Effector memory CD4-positive, alpha-beta T cell (primary cell): ENCODE results near the gene UPB1.

Source experiments
- DNase-seq, 3 donors: peaks; one replicate each; pipeline ENCODE4 v3.0.0-alpha.2; 2020
- H3K27ac ChIP-seq: 2 replicates; pipeline ENCODE4 v1.7.0; 2013; ENCODE audit warnings: mild to moderate bottlenecking, low read length, moderate library complexity; ENCODE audit not compliant: insufficient read depth, poor library complexity, severe bottlenecking
- H3K27me3 ChIP-seq: replicated peaks from 2 replicates; pipeline ENCODE4 v1.7.0; 2013; ENCODE audit warnings: mild to moderate bottlenecking, low read length; ENCODE audit not compliant: insufficient read depth, control insufficient read depth, poor library complexity, severe bottlenecking
- H3K36me3 ChIP-seq: 2 replicates; pipeline ENCODE4 v1.7.0; 2013; ENCODE audit warnings: mild to moderate bottlenecking, low read length, moderate library complexity; ENCODE audit not compliant: control insufficient read depth, insufficient read depth
- H3K4me1 ChIP-seq: 2 replicates; pipeline ENCODE4 v1.7.0; 2013; ENCODE audit warnings: low read length, mild to moderate bottlenecking; ENCODE audit not compliant: control insufficient read depth, insufficient read depth, poor library complexity, severe bottlenecking
- H3K4me3 ChIP-seq: 2 replicates; pipeline ENCODE4 v1.7.0; 2013; ENCODE audit warnings: low read length, low read depth, mild to moderate bottlenecking; ENCODE audit not compliant: insufficient read depth, poor library complexity, severe bottlenecking
- H3K9me3 ChIP-seq: 2 replicates; pipeline ENCODE4 v1.7.0; 2013; ENCODE audit warnings: mild to moderate bottlenecking, low read length, moderate library complexity; ENCODE audit not compliant: control insufficient read depth

UPB1 gene

DNA sequence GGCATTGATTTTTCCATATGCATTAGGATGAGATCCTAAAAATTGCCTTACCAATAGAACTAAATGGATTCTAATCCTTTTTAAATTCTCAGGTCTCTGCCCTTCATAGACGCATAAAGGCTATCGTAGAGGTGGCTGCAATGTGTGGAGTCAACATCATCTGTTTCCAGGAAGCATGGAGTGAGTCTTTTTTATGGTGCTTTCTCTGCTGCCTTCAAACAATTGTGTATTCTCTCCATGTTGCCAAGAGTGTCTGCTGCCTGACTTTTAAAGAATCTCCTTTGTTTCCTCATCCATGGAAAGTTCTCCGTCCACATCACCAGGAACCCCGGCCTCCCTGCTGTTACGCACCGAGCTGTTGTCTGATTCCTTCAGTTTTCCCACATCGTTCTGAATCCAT, 6.9 kb downstream of the UPB1 start:
- H3K4me3 ChIP-seq: no peak overlapping the region
- no peak for DNase-seq
- no peaks in the 10 kb centered on the region for H3K9me3 ChIP-seq
- H3K27ac ChIP-seq: no peak overlapping the region
- no peaks in the 10 kb centered on the region for H3K4me1 ChIP-seq
- no peaks in the 10 kb centered on the region for H3K36me3 ChIP-seq
- no peaks in the 10 kb centered on the region for H3K27me3 ChIP-seq

DNA sequence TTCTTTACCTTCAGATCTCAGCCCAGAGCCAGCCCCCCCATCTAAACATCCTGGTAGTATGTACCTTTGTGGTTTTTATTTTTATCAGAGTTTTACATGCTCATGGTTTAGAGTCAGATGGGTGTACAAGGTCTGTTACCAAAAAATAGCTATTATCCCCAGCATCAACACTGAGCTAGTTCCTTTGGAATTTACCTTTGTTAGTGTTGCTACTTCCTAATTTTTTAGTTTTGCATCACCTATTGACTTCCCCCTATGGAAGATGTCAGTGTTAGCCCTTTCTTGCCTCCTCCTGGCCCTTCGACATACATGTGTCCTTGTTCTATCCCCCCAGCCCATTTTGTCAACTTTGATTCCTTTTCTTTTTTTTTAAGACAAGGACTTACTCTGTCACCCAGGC, 7.4 kb downstream of the UPB1 start:
- Histone ChIP-seq H3K4me1 (no peaks in the 10 kb centered on the region), H3K9me3 (no peaks in the 10 kb centered on the region), H3K36me3 (no peaks in the 10 kb centered on the region), H3K27ac (no peak overlapping the region), H3K4me3 (no peak overlapping the region), H3K27me3 (no peaks in the 10 kb centered on the region)
- no peak for DNase-seq

DNA sequence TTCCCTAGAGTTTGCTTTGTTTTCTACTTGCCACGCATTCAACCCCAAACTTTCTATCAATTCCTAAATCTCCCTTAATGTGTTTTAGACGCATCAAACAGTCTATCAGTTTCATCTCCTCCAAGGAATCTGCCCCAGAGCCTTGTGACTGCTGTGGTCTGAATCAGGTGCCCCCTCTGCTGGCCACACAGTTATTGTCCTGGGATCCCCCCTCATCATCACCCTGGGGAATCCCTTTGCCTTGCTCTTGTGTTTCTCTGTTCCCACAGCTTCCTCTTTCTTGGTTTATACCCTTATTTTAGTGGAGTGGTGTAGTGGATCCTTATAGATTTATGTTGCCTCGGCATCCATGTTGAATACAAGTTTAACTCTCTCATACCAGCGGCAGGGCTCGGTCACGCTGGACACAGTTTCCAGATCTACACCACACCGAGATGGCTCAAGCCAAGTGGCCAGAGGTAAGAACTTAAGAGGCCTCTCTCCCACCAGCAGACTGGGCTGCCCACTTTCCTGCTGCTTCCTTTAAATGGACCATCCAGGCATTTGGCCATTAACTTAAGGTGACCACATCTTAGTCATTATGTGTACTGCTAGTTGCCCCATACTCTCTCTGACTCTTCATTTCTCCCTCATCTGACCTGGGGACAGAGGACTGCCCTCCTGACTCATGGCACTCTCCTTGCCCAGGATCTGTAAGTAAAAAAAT, 8.2 kb downstream of the UPB1 start:
- Histone ChIP-seq H3K4me1 (no peaks in the 10 kb centered on the region), H3K9me3 (no peaks in the 10 kb centered on the region), H3K27ac (no peak overlapping the region), H3K36me3 (no peaks in the 10 kb centered on the region), H3K4me3 (no peak overlapping the region), H3K27me3 (no peaks in the 10 kb centered on the region)
- DNase-seq: peak; percentile 22 to 35 (median 27)

DNA sequence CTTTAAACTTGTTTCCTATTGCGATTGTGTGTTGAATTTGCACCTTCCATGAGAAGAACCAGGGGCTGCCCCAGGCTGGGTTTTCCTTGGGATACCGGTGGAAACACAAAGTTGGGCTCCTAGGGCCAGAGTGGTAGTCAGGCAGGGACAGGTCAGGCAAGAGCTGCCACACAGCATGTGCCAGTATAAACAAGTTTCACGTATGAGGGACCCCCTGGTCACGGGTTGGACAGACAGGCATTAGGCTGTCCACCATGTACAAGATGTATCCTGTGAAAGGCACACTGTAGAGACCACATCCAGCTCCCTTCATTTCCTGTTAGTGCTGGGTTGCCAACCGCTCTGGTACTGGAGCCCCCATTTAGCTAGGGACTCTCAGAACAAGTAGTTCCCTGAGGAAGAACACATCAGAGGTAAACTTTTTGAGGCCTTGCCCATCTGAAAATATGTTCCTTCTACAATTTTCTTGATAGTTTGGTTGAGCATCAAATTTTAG, 8.8 kb downstream of the UPB1 start:
- no peak overlapping the region for H3K27ac ChIP-seq
- DNase-seq: no peak
- no peaks in the 10 kb centered on the region for H3K4me1 ChIP-seq
- H3K9me3 ChIP-seq: no peaks in the 10 kb centered on the region
- no peak overlapping the region for H3K4me3 ChIP-seq
- no peaks in the 10 kb centered on the region for H3K36me3 ChIP-seq
- no peaks in the 10 kb centered on the region for H3K27me3 ChIP-seq

DNA sequence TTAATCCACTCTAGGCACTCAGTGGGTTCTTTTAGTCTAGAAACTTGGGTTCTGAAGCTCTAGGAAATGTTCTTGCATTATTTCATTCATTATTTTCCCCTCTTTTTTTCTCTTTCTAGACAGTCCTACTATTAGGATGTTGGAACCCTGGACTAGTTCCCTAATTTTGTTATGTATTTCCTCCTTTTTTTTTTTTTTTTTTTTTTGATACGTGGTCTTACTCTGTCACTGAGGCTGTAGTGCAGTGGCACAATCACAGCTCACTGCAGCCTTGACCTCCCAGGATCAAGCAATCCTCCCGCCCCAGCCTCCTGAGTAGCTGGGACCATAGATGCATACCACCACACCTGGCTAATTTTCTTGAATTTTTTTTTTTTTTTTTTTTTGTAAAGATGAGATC, 9.4 kb downstream of the UPB1 start:
- no peak overlapping the region for H3K4me3 ChIP-seq
- DNase-seq: no peak
- no peak overlapping the region for H3K27ac ChIP-seq
- no peaks in the 10 kb centered on the region for H3K36me3 ChIP-seq
- H3K27me3 ChIP-seq: no peaks in the 10 kb centered on the region
- no peaks in the 10 kb centered on the region for H3K4me1 ChIP-seq
- H3K9me3 ChIP-seq: no peaks in the 10 kb centered on the region

DNA sequence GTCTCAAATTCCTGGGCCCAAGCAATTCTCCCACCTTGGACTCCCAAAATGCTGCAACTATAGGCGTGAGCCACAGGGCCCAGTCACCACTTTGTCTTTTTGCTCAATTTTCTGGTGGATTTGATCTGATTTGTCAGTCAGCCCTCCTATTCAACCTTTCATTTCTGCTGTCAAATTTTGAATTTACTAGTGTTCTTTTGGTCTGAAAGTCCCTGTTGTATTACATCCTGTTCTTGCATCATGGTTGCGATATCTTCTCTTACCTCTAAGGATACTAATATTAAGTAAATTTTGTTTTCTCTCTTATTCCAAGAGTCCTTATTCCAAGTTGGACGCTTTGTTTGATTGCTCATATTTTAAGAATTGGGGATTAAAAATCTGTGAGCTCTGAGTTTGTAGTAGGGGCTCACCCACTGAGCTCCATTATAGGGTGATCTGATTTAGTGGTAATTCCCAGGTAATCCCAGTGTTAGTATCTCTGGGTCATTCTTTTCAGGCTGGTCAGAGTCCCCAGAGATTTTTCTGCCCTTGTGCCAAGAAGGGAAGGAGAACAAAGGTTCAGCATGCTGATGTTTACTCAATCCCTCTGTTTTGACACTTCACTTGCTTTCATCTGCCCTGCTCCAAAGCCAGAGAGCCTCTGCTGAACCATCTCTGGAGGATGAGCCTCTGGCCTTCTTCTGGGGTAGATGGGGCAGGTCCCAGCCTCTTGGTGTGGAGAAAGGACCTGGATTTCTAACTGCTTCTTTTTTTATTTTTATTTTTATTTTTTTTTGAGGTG, 10.0 kb downstream of the UPB1 start:
- Histone ChIP-seq H3K27ac (no peak overlapping the region), H3K4me3 (no peak overlapping the region), H3K4me1 (no peaks in the 10 kb centered on the region), H3K27me3 (no peaks in the 10 kb centered on the region), H3K9me3 (no peaks in the 10 kb centered on the region), H3K36me3 (no peaks in the 10 kb centered on the region)
- DNase-seq: no peak

DNA sequence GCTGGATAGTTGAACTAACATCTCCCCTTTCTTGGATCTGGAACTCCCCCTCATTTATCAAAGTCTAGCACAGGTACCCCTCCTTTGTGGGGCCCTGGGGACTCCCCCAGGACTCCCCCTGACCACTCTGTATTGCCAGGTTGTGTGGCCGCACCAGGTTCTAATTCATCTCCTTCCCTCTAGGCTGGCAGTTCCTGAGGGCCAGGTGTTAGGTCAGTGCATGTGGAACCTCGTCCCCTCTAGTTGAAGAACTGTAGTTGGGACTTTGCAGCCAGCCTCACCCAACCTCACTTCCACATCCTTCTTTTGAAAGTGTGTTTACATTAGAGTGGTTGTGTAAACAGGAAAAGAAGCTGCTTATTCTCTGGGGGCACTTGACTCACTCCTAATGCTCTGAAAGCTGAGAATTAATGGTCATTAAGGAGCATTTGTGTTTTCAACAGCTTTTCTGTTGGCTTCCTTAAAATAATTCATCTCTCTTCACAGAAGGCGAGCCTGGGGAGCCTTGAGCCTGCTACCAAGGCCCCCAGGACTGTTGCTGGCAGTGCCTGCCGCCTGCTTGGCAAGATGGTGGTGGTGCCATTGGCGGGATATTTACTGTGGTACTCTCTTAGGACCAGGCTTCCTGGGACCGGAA, 11.8 kb downstream of the UPB1 start:
- Histone ChIP-seq H3K27ac (no peak overlapping the region), H3K4me1 (no peaks in the 10 kb centered on the region), H3K4me3 (no peak overlapping the region), H3K36me3 (no peaks in the 10 kb centered on the region), H3K27me3 (no peaks in the 10 kb centered on the region), H3K9me3 (no peaks in the 10 kb centered on the region)
- no peak for DNase-seq

DNA sequence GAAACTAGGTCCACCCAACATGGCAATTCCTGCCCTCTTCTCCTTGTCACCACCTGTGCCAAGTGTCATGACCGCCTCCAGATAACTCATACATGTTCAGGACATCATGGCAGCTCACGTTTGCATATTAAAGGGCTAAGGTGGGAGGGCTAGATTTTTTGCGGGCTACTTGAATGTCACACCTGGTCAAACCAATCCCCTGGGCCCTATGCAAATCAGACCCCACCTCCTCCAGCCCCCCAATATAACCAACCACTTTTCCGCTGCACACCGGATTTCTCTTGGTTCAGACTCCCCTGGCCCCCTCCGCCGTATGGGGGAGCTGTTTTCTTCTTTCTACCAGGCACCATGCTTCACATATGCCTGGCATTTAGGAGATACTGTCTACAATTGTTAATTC, 12.6 kb downstream of the UPB1 start:
- H3K27ac ChIP-seq: no peak overlapping the region
- no peaks in the 10 kb centered on the region for H3K4me1 ChIP-seq
- DNase-seq: no peak
- H3K4me3 ChIP-seq: no peak overlapping the region
- H3K9me3 ChIP-seq: no peaks in the 10 kb centered on the region
- H3K27me3 ChIP-seq: no peaks in the 10 kb centered on the region
- H3K36me3 ChIP-seq: no peaks in the 10 kb centered on the region

DNA sequence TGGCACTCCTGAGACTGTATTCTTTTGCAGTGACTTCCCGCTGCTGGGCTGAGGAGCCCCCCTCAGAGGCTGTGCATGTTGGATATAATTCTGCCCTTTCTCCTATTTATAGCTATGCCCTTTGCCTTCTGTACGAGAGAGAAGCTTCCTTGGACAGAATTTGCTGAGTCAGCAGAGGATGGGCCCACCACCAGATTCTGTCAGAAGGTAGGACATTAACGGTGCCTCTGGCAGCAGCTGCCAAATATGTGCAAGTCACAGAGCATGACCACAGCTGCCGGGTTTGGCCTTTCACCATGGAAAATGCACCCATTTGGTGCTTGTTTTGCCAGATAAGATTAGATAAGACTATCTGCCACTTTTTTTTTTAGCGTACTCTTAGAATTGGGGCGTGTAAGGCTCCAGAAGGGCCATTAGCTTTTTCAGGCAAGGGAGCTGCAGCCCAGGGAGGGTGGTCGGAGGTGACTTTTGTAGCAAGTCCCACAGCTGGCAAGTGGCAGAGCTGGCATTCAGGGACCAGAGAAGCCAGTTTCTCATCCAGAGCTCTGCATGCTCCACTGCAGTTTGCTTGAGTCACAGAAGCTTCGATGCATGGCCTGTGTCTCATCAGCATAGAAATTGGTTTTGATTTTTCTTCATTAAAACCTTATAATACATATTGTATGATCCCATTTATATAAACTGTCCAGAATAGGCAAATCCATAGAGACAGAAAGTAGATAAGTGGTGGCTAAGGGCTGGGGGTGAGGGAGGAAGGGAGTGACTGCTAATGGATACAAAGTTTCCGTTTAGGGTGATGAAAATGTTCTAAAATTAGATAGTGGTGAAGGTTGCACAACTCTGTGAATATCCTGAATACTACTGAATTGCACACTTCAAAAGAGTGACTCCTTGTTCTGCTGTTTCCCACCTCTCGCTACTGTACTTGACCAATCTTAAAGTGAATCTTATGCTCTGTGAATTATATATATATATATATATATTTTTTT, 15.8 kb downstream of the UPB1 start:
- no peaks in the 10 kb centered on the region for H3K36me3 ChIP-seq
- no peak for DNase-seq
- no peak overlapping the region for H3K4me3 ChIP-seq
- no peaks in the 10 kb centered on the region for H3K27me3 ChIP-seq
- no peaks in the 10 kb centered on the region for H3K9me3 ChIP-seq
- no peaks in the 10 kb centered on the region for H3K4me1 ChIP-seq
- no peak overlapping the region for H3K27ac ChIP-seq
